Esophagus muscularis mucosa (tissue), 3 donors: ENCODE measurements around the gene ARSG.
"Not testable (repeated sequence)": the region's sequence is repeated elsewhere in the genome, so short reads cannot be mapped to it uniquely, and the experiment has no call there.

Experiments used
- EP300 ChIP-seq: sonication (generic); formaldehyde crosslinking; IDR thresholded peaks from one replicate; pipeline ENCODE4 v1.6.1; 2017; ENCODE audit warnings: antibody characterized with exemption
- TF ChIP-seq, protein P1 (sequence below), 3 experiments: fragments of 200-600 bp in 2 of 3; fragments of 450-650 bp in 1 of 3; sonication (generic) in 2 of 3; IDR thresholded peaks; one replicate each; pipeline ENCODE4 v1.5.1; 2017 to 2019; ENCODE audit warnings: antibody characterized with exemption in 3 of 3, mild to moderate bottlenecking in 2 of 3, moderate library complexity in 1 of 3

DNA sequence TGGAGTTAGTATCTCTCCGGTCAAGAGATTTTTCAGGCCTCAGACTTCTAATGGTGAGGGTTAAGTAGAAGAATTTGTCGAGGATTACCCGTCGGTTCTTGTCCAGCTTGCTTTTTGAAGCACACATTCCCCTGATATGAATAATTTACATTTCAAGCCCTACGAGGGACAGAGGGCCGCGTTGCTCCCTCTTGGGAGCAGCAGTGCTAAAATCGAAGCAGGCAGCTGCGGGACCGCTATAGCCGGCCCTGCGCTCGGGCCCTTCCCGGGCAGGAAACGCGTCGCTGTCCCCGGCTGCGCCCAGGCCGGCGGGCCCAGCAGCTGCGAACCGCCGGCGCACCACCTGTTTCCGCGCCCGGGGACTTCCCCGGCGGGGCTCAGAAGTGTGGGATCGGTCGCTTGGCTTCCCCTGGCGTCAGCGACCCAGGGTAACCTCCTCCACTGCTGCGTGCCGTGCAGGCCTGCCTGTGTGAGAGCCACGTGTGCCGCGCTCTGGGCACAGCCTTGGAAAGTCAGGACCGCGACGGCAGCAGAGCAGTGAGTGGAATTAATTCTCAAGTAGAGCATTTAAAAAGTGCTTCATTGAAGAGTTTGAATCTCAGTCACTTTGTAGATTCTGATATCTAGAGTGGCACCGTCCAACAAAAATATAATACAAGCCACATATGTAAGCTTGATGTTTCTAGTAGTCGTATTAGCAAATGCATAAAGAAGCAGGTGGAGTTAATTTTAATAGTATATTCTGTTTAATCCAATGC lies 32.2 kb upstream of the ARSG start:
- TF ChIP-seq, protein P1, sequence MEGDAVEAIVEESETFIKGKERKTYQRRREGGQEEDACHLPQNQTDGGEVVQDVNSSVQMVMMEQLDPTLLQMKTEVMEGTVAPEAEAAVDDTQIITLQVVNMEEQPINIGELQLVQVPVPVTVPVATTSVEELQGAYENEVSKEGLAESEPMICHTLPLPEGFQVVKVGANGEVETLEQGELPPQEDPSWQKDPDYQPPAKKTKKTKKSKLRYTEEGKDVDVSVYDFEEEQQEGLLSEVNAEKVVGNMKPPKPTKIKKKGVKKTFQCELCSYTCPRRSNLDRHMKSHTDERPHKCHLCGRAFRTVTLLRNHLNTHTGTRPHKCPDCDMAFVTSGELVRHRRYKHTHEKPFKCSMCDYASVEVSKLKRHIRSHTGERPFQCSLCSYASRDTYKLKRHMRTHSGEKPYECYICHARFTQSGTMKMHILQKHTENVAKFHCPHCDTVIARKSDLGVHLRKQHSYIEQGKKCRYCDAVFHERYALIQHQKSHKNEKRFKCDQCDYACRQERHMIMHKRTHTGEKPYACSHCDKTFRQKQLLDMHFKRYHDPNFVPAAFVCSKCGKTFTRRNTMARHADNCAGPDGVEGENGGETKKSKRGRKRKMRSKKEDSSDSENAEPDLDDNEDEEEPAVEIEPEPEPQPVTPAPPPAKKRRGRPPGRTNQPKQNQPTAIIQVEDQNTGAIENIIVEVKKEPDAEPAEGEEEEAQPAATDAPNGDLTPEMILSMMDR (IDR thresholded peaks at IDR 0.05), result not testable (repeated sequence)
- not testable (repeated sequence) for TF ChIP-seq EP300
